ENCODE measurements around the gene GRIK2.

GRIK2 gene

GRCh38 chr6:101907356-101908217 is 514.1 kb downstream of the GRIK2 start:
- Histone ChIP-seq H3K4me2 (ENCODE audit: low read length) (no peak overlapping the region), H3K14ac (ENCODE audit: low read length) (no peak overlapping the region), H2BK5ac (ENCODE audit: low read depth, low read length, poor library complexity) (no peak overlapping the region), H3K18ac (ENCODE audit: low read length) (no peak overlapping the region), H3K27ac (ENCODE audit: low read depth, low read length) (no peak overlapping the region), H4K91ac (ENCODE audit: low read depth, low read length) (no peak overlapping the region), H4K8ac (ENCODE audit: low read depth, low read length) (no peak overlapping the region), H3K9me3 (ENCODE audit: insufficient read depth, low read depth, low read length) (no peaks in the 10 kb centered on the region), H2AK5ac (ENCODE audit: low read length) (no peak overlapping the region), H3K23ac (ENCODE audit: low read length) (no peak overlapping the region), H3K4me3 (ENCODE audit: low read depth, low read length) (no peak overlapping the region), H3K4ac (ENCODE audit: low read depth, low read length) (no peak overlapping the region), H2BK120ac (ENCODE audit: insufficient read depth, low read length, poor library complexity) (no peak overlapping the region), H4K12ac (ENCODE audit: low read depth, low read length) (no peak overlapping the region), H2BK12ac (ENCODE audit: low read length) (no peak overlapping the region), H3K79me1 (ENCODE audit: low read length) (no peaks in the 10 kb centered on the region), H3K36me3 (ENCODE audit: control insufficient read depth in 1 of 2, insufficient read depth in 2 of 2, low read length in 2 of 2) (no peaks in the 10 kb centered on the region), H2AFZ (ENCODE audit: insufficient read depth, low read length, poor library complexity) (no peak overlapping the region), H3K27me3 (ENCODE audit: insufficient read depth, low read length) (no peaks in the 10 kb centered on the region), H3K79me2 (ENCODE audit: control insufficient read depth, insufficient read depth, low read length, poor library complexity) (no peaks in the 10 kb centered on the region), H3K9ac (ENCODE audit: low read length) (no peak overlapping the region), H3K4me1 (ENCODE audit: control insufficient read depth in 1 of 2, insufficient read depth in 2 of 2, low read length in 2 of 2) (no peaks in the 10 kb centered on the region)
- DNase-seq, result no peak
- WGBS (ENCODE audit: extremely low coverage, insufficient coverage, insufficient read length), result no CpG with 5 or more reads among the region's 6 CpGs

- no CpG with 5 or more reads among the region's 1 CpG for WGBS (ENCODE audit: extremely low coverage, insufficient coverage, insufficient read length)
- no peak overlapping the region for H2BK120ac ChIP-seq (ENCODE audit: insufficient read depth, low read length, poor library complexity)
These were observed 515.9 kb downstream of the GRIK2 start for GRCh38 chr6:101909366-101909765.

GRCh38 chr6:101912311-101912710 is 518.8 kb downstream of the GRIK2 start:
- Histone ChIP-seq H2BK5ac (ENCODE audit: low read depth, low read length, poor library complexity) (no peak overlapping the region), H3K4ac (ENCODE audit: low read depth, low read length) (no peak overlapping the region), H3K36me3 (ENCODE audit: control insufficient read depth in 1 of 2, insufficient read depth in 2 of 2, low read length in 2 of 2) (no peaks in the 10 kb centered on the region), H2BK12ac (ENCODE audit: low read length) (no peak overlapping the region), H3K9ac (ENCODE audit: low read length) (no peak overlapping the region), H3K18ac (ENCODE audit: low read length) (no peak overlapping the region), H3K23ac (ENCODE audit: low read length) (no peak overlapping the region), H3K4me2 (ENCODE audit: low read length) (no peak overlapping the region), H3K9me3 (ENCODE audit: insufficient read depth, low read depth, low read length) (no peaks in the 10 kb centered on the region), H4K12ac (ENCODE audit: low read depth, low read length) (no peak overlapping the region), H3K4me1 (ENCODE audit: control insufficient read depth in 1 of 2, insufficient read depth in 2 of 2, low read length in 2 of 2) (no peaks in the 10 kb centered on the region), H3K79me1 (ENCODE audit: low read length) (no peaks in the 10 kb centered on the region), H2AFZ (ENCODE audit: insufficient read depth, low read length, poor library complexity) (no peak overlapping the region), H3K27me3 (ENCODE audit: insufficient read depth, low read length) (no peaks in the 10 kb centered on the region), H4K91ac (ENCODE audit: low read depth, low read length) (no peak overlapping the region), H3K27ac (ENCODE audit: low read depth, low read length) (no peak overlapping the region), H2BK120ac (ENCODE audit: insufficient read depth, low read length, poor library complexity) (no peak overlapping the region), H2AK5ac (ENCODE audit: low read length) (no peak overlapping the region), H3K14ac (ENCODE audit: low read length) (no peak overlapping the region), H3K79me2 (ENCODE audit: control insufficient read depth, insufficient read depth, low read length, poor library complexity) (no peaks in the 10 kb centered on the region), H3K4me3 (ENCODE audit: low read depth, low read length) (no peak overlapping the region), H4K8ac (ENCODE audit: low read depth, low read length) (no peak overlapping the region)
- no CpG with 5 or more reads among the region's 5 CpGs for WGBS (ENCODE audit: extremely low coverage, insufficient coverage, insufficient read length)
- DNase-seq, result no peak

More at GRCh38 chr6:101909366-101909765, 515.9 kb downstream of the GRIK2 start:
- H3K4me2 ChIP-seq (ENCODE audit: low read length), result no peak overlapping the region
- H4K12ac ChIP-seq (ENCODE audit: low read depth, low read length), result no peak overlapping the region
- no peak overlapping the region for H2AK5ac ChIP-seq (ENCODE audit: low read length)
- H3K4me3 ChIP-seq (ENCODE audit: low read depth, low read length), result no peak overlapping the region
- H3K9ac ChIP-seq (ENCODE audit: low read length), result no peak overlapping the region
- no peak overlapping the region for H2BK5ac ChIP-seq (ENCODE audit: low read depth, low read length, poor library complexity)
- H3K14ac ChIP-seq (ENCODE audit: low read length), result no peak overlapping the region
- no peak overlapping the region for H3K4ac ChIP-seq (ENCODE audit: low read depth, low read length)
- H3K79me1 ChIP-seq (ENCODE audit: low read length), result no peaks in the 10 kb centered on the region
- H3K18ac ChIP-seq (ENCODE audit: low read length), result no peak overlapping the region
- H3K27me3 ChIP-seq (ENCODE audit: insufficient read depth, low read length), result no peaks in the 10 kb centered on the region
- no peak overlapping the region for H3K27ac ChIP-seq (ENCODE audit: low read depth, low read length)
- no peaks in the 10 kb centered on the region for H3K9me3 ChIP-seq (ENCODE audit: insufficient read depth, low read depth, low read length)
- no peaks in the 10 kb centered on the region for H3K36me3 ChIP-seq (ENCODE audit: control insufficient read depth in 1 of 2, insufficient read depth in 2 of 2, low read length in 2 of 2)
- H3K23ac ChIP-seq (ENCODE audit: low read length), result no peak overlapping the region
- no peak for DNase-seq
- H4K91ac ChIP-seq (ENCODE audit: low read depth, low read length), result no peak overlapping the region
- H3K79me2 ChIP-seq (ENCODE audit: control insufficient read depth, insufficient read depth, low read length, poor library complexity), result no peaks in the 10 kb centered on the region
- H2AFZ ChIP-seq (ENCODE audit: insufficient read depth, low read length, poor library complexity), result no peak overlapping the region
- no peaks in the 10 kb centered on the region for H3K4me1 ChIP-seq (ENCODE audit: control insufficient read depth in 1 of 2, insufficient read depth in 2 of 2, low read length in 2 of 2)
- no peak overlapping the region for H2BK12ac ChIP-seq (ENCODE audit: low read length)
- H4K8ac ChIP-seq (ENCODE audit: low read depth, low read length), result no peak overlapping the region

DNA sequence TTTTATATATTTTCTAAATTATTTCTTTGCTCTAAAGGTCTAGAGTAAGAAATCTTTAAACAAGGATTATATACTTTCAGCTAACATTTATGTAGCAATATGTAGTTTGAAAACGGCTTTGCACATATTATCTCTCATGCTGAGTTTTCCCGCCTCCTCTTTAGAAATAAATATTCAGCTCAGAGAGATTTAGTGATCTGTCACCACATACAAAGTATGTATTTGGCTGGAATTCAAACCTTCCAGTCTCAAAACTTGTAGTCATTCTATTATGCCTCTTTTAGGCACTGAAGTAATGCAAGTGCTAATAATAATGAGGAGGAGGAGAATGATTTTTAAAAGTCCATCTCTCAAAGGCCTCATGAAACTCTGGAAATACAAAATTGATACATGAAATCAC is 525.0 kb downstream of the GRIK2 start:
- Histone ChIP-seq H4K8ac (ENCODE audit: low read depth, low read length) (no peak overlapping the region), H2BK5ac (ENCODE audit: low read depth, low read length, poor library complexity) (no peak overlapping the region), H3K79me2 (ENCODE audit: control insufficient read depth, insufficient read depth, low read length, poor library complexity) (no peaks in the 10 kb centered on the region), H4K12ac (ENCODE audit: low read depth, low read length) (no peak overlapping the region), H3K36me3 (ENCODE audit: control insufficient read depth in 1 of 2, insufficient read depth in 2 of 2, low read length in 2 of 2) (no peaks in the 10 kb centered on the region), H3K23ac (ENCODE audit: low read length) (no peak overlapping the region), H3K27ac (ENCODE audit: low read depth, low read length) (no peak overlapping the region), H2BK120ac (ENCODE audit: insufficient read depth, low read length, poor library complexity) (no peak overlapping the region), H3K4me3 (ENCODE audit: low read depth, low read length) (no peak overlapping the region), H3K79me1 (ENCODE audit: low read length) (no peaks in the 10 kb centered on the region), H3K14ac (ENCODE audit: low read length) (no peak overlapping the region), H4K91ac (ENCODE audit: low read depth, low read length) (no peak overlapping the region), H3K4me1 (ENCODE audit: control insufficient read depth in 1 of 2, insufficient read depth in 2 of 2, low read length in 2 of 2) (no peaks in the 10 kb centered on the region), H3K9ac (ENCODE audit: low read length) (no peak overlapping the region), H3K27me3 (ENCODE audit: insufficient read depth, low read length) (no peaks in the 10 kb centered on the region), H3K9me3 (ENCODE audit: insufficient read depth, low read depth, low read length) (no peaks in the 10 kb centered on the region), H3K18ac (ENCODE audit: low read length) (no peak overlapping the region), H3K4me2 (ENCODE audit: low read length) (no peak overlapping the region), H2AFZ (ENCODE audit: insufficient read depth, low read length, poor library complexity) (no peak overlapping the region), H2AK5ac (ENCODE audit: low read length) (no peak overlapping the region), H2BK12ac (ENCODE audit: low read length) (no peak overlapping the region), H3K4ac (ENCODE audit: low read depth, low read length) (no peak overlapping the region)
- no CpG with 5 or more reads among the region's 2 CpGs for WGBS (ENCODE audit: extremely low coverage, insufficient coverage, insufficient read length)
- no peak for DNase-seq

All from trophoblast cell (in vitro differentiated cells and primary cell).